Osteoblast (primary cell): Measurements from ENCODE around the gene PRAC1. TPM values are rescaled to one million over a fixed set of nuclear protein-coding genes. Genes with fewer than 3 reads are reported as not detected.

ENCODE experiments used
- DNase-seq: peaks from one replicate; pipeline ENCODE4 v3.0.0; 2011; ENCODE audit warnings: low spot score, mixed read lengths; ENCODE audit not compliant: insufficient read length; ENCODE audit errors: missing footprints
- H2AFZ ChIP-seq: 2 replicates; pipeline ENCODE4 v1.6.0; 2011; ENCODE audit warnings: mild to moderate bottlenecking, low read length
- H3K27ac ChIP-seq: 2 replicates; pipeline ENCODE4 v1.5.1; 2011; ENCODE audit warnings: mild to moderate bottlenecking, low read depth, low read length, moderate library complexity
- H3K27me3 ChIP-seq: 2 replicates; pipeline ENCODE4 v1.6.0; 2012; ENCODE audit warnings: mild to moderate bottlenecking, control low read depth, inconsistent platforms, low read length, moderate library complexity; ENCODE audit not compliant: insufficient read depth
- H3K36me3 ChIP-seq: 2 replicates; pipeline ENCODE4 v1.5.1; 2011; ENCODE audit warnings: mild to moderate bottlenecking, low read length, control low read depth, moderate library complexity; ENCODE audit not compliant: insufficient read depth
- H3K4me1 ChIP-seq: 2 replicates; pipeline ENCODE4 v1.5.1; 2011; ENCODE audit warnings: mild to moderate bottlenecking, low read length, control low read depth, moderate library complexity; ENCODE audit not compliant: insufficient read depth
- H3K4me2 ChIP-seq: 2 replicates; pipeline ENCODE4 v1.6.0; 2011; ENCODE audit warnings: mild to moderate bottlenecking, low read length; ENCODE audit not compliant: insufficient read depth
- H3K4me3 ChIP-seq: fragments of 200-600 bp; sonication (generic); 3 replicates; pipeline ENCODE4 v1.5.1; 2012; ENCODE audit warnings: mild to moderate bottlenecking, low read length, inconsistent platforms; ENCODE audit not compliant: insufficient read depth
- H3K79me2 ChIP-seq: 2 replicates; pipeline ENCODE4 v1.6.0; 2012; ENCODE audit warnings: mild to moderate bottlenecking, low read length, control low read depth, inconsistent platforms; ENCODE audit not compliant: insufficient read depth
- H3K9me3 ChIP-seq: 2 replicates; pipeline ENCODE4 v1.5.1; 2011; ENCODE audit warnings: low read depth, low read length, control low read depth
- H4K20me1 ChIP-seq: 2 replicates; pipeline ENCODE4 v1.6.0; 2012; ENCODE audit warnings: mild to moderate bottlenecking, low read length, control low read depth; ENCODE audit not compliant: insufficient read depth
- CTCF ChIP-seq: IDR thresholded peaks from 2 replicates; pipeline ENCODE4 v1.5.1; 2011; ENCODE audit warnings: mild to moderate bottlenecking, low read depth, low read length, moderate library complexity; ENCODE audit errors: extremely low read depth
- total RNA-seq: library from RNA; depleted of rRNA; stranded (reverse); fragments of >200 nt; gene quantifications from 2 replicates; pipeline ENCODE4 v1.2.3, GENCODE V29; 2012

PRAC1 gene
- total RNA-seq, 1 donor = not detected

DNA sequence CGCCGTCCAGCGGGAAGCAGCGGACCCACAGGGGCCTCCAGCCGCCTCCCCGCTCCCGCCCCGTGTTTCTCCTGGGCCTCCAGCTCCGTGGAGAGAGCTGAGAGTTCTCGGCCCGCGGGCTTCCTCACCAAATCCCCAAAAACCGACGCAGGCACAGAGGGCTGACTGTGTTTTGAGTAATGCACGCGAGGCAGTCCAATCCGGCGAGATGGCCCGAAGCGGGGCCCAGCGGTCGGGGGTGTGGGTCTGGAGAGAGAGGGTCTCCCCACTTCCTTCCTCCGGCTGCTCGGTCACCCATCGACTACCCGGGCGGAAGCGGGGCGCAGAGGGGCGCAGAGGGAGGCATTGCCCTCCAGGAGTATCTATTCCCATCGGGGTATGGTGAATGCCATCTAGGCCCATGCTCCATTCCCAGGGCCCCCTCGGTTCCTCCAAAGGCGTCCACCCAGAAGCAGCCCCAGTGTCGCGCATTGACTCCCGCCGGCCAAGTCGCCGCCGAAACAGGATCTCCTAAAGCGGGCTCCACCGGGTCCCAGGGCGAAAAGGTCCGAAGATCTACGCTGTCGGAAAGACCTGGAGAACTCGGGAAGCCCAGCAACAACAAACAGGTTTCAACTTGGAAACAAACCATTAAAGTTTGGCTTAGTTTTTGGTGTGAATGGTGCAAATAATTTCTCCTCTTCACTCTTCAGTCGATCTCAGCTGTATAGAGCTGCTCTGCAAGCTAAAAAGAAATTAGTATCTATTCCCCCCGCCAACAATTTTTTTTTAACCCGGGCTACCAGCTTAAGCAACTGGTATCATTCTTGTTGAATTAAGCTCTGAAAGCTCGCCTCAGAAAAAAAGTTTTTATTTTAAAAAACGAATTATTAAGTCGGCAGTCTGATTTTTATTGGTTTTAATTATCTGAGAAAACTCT lies 25.4 kb upstream of the PRAC1 start:
- Histone ChIP-seq H3K4me1 (no peaks in the 10 kb centered on the region), H3K27me3 (peaks cover 99% of the 10 kb centered on the region)
- no peak for TF ChIP-seq CTCF

GRCh38 chr17:48746916-48747444 lies 24.7 kb upstream of the PRAC1 start:
- Histone ChIP-seq H4K20me1 (no peaks in the 10 kb centered on the region), H3K9me3 (no peaks in the 10 kb centered on the region), H2AFZ (no peak overlapping the region), H3K4me2 (no peak overlapping the region), H3K27me3 (peaks cover 99% of the 10 kb centered on the region), H3K79me2 (no peaks in the 10 kb centered on the region), H3K4me3 (no peak overlapping the region), H3K36me3 (no peaks in the 10 kb centered on the region), H3K4me1 (no peaks in the 10 kb centered on the region), H3K27ac (no peak overlapping the region)
- peak; percentile 68 for DNase-seq
- TF ChIP-seq CTCF = no peak

More for the DNA sequence above, 25.4 kb upstream of the PRAC1 start:
- Histone ChIP-seq H4K20me1 (no peaks in the 10 kb centered on the region), H2AFZ (no peak overlapping the region), H3K4me3 (no peak overlapping the region), H3K27ac (no peak overlapping the region), H3K36me3 (no peaks in the 10 kb centered on the region), H3K4me2 (no peak overlapping the region), H3K79me2 (no peaks in the 10 kb centered on the region), H3K9me3 (no peaks in the 10 kb centered on the region)
- DNase-seq = peak; percentile 68

- no peak overlapping the region for H2AFZ ChIP-seq
- no peak overlapping the region for H3K4me2 ChIP-seq
- peaks cover 98% of the 10 kb centered on the region for H3K27me3 ChIP-seq
- no peak for TF ChIP-seq CTCF
- no peaks in the 10 kb centered on the region for H3K4me1 ChIP-seq
- H3K79me2 ChIP-seq = no peaks in the 10 kb centered on the region
- DNase-seq = peak; percentile 46
- no peaks in the 10 kb centered on the region for H3K36me3 ChIP-seq
- H3K27ac ChIP-seq = no peak overlapping the region
- no peak overlapping the region for H3K4me3 ChIP-seq
- H4K20me1 ChIP-seq = no peaks in the 10 kb centered on the region
- no peaks in the 10 kb centered on the region for H3K9me3 ChIP-seq
These were observed 23.3 kb upstream of the PRAC1 start for GRCh38 chr17:48745381-48746275.
